PC-9 (cell line): ENCODE data around the gene SHISA6.

Experiments
- CTCF ChIP-seq: fragments of 200-600 bp; sonication (generic); conservative IDR thresholded peaks from 2 replicates; pipeline ENCODE4 v1.6.1; 2017; ENCODE audit warnings: mixed run types, antibody characterized with exemption, mild to moderate bottlenecking, moderate library complexity
- EZH2 ChIP-seq: fragments of 200-600 bp; sonication (generic); IDR thresholded peaks from 2 replicates; pipeline ENCODE4 v1.8.0; 2017; ENCODE audit warnings: antibody characterized with exemption, low read depth

GRCh38 chr17:11242411-11242810, 1.4 kb downstream of the SHISA6 start:
- TF ChIP-seq CTCF, result no peak
- TF ChIP-seq EZH2, result no peak
